DMS153 treated with DMSO at 0.1 percent for 48 hours (cell line): ENCODE measurements around the gene OTOG.

ENCODE experiments used
- DNase-seq: peaks from one replicate; lab custom pipeline; 2025; ENCODE audit not compliant: unreplicated experiment; lab: John Stamatoyannopoulos, UW

Gene OTOG

GRCh38 chr11:17580271-17580670 is 33.2 kb downstream of the OTOG start:
- DNase-seq = no peak

- DNase-seq = no peak
Observed at GRCh38 chr11:17581036-17581731, 34.1 kb downstream of the OTOG start.

DNA sequence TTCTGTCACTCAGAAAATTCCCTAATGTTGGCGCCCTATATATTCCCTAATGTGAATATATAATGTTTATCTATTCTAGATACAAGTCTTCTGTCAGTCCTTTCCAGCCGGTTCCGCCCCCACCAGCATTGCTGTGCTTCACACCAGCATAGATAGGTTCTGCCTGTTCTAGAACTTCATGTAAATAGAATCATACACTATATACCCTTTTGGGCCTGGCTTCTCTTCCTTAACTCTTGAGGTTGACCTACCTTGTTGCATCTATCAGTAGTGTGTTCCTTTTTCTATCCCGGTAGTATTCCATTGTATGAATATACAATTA is 34.6 kb downstream of the OTOG start:
- no peak for DNase-seq

- no peak for DNase-seq
Observed at GRCh38 chr11:17585911-17586695, 39.0 kb downstream of the OTOG start.

- DNase-seq = no peak
Observed at GRCh38 chr11:17588166-17588565, 41.1 kb downstream of the OTOG start.

DNA sequence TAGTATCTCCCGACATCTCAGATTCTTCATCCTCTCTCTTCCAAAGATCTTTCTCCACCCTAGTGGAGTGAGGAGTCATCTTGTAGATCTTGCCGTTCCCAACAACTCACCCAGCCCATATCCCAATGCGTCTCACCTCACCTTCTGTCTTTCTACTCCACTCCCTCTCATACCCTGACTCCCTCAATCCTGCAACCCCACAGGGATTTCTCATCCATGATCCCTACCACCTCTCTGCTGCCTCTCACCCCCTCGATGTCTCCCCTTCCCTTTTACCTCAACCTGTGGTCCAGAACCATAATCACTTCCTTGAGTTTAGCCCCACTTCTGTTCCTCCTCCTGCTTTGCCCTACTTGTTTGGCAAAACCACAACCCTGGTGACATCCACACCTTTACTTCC is 41.7 kb downstream of the OTOG start:
- no peak for DNase-seq

DNA sequence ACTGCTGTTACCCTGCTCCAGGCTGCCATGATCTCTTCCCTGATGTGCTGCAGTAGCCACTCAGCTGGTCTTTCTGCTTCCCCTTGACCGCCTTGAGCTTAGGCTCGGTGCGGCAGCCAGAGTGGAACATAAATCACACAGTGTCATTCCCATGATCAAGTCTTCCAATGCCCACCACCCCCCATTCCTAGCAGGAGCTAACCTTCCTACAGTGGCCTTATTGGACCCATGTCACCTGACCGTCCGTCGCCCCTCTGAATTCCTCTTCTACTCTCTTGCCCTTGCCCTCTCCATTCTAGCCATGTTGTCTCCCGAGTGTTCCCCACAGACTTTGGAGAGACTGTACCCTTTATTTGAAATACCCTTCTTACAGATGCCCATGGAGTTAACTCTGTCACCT is 43.4 kb downstream of the OTOG start:
- DNase-seq = no peak

DNA sequence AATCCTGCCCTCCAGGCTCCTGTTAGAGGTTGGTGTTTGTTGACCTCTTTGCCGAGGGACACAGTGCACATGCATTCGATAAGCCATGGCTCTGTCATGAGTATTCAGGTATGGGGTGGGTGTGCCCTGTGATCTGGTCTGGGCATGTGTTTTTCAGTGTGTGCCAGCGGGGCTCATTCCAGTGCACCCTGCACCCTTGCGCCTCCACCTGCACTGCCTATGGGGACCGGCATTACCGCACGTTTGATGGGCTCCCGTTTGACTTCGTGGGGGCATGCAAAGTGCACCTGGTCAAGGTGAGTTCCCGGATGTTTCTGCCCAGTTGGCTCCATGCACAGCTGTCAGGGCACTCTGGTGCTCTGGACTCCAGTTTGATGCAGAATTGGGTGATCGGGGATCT is 44.2 kb downstream of the OTOG start:
- no peak for DNase-seq

GRCh38 chr11:17593466-17594245 is 46.6 kb downstream of the OTOG start:
- no peak for DNase-seq

GRCh38 chr11:17594686-17595192 is 47.7 kb downstream of the OTOG start:
- no peak for DNase-seq

- no peak for DNase-seq
Observed at GRCh38 chr11:17595526-17596309, 48.7 kb downstream of the OTOG start.

DNA sequence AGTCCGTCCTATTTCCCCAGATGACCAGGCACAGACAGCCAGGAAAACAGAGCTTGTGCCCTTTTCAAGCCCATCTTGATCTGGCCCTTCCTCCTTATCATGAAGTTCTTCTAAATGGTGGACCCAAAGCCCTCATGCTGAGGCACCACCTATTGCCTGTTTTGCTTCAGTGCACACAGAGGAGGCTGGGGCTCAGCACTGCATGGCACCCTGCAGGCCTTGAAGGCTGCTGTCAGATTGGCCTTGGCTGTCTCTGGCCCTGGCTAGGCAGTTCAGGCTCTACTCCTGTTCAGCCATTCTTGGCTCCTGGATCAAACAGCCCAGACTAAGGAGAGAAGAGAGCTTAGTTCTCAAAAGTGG is 49.2 kb downstream of the OTOG start:
- no peak for DNase-seq

DNA sequence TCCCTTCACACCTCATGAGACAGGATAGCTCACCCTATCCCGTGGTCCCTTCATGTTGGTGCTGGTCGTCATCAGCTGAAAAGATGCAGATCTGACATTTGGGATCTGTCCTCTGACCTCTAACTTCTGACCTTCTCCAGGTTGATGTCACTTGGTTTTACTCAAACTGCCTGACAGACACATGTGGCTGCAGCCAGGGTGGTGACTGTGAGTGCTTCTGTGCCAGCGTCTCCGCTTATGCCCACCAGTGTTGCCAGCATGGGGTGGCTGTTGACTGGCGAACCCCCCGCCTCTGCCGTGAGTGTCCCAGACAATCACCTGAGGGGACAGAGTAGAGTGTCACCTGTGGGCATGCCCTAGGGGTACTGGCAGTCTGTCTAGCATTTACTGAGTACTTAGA is 49.7 kb downstream of the OTOG start:
- DNase-seq = no peak

DNA sequence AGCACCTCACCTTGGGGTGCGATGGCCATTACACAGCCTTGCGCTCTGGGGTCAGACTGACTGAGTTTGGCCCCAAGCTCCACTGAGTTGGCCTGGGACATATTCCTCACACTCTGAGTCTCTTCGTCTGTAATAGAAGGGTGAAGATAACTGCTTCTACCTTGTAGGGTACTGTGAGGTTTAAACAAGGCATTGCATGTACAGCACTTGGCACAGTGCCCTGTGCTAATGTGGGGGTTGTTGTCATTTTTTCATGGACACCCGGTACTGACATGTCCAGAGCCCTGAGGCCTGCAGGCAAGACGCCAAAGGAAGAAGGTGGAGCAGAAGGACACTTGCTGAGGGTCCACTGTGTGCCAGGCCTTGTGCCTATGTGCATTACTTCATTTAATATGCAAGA is 50.7 kb downstream of the OTOG start:
- DNase-seq = no peak

DNA sequence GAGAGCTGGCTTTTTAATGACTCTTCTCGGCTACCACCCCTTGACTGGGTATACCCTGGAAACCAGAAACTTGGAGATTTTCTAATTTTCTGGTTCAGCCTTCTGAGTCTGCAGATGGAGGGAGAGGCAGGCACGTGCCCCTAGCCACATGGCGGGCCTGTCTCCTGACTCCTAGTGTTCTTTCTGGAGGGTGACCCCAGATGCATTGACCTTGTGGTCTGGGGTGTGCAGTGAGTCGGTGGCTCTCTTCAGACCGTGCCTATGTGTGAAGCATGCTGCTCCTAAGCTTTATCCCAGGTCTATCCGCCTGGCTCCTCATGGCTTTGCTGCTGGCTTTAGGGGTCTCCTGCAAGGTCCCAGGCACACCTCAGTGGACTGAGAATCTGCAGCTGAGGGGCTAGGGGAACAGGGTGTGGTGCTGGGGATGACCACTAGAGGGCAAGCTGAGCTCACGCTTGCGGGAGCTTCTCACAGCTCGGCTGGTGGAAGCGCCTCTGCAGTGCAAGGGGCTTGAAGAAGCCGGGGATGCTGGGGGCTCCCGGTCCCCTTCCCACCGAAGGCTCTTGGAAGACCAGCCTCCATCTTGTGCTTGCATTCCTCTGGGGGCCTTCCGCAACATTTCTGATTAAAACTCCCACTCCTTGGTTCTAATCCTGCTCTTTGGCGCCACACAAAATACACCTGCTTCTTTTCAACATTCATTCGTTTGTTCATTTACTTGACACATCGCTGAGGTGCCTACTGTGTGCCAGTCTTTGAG is 51.8 kb downstream of the OTOG start:
- DNase-seq = peak; percentile 0

DNA sequence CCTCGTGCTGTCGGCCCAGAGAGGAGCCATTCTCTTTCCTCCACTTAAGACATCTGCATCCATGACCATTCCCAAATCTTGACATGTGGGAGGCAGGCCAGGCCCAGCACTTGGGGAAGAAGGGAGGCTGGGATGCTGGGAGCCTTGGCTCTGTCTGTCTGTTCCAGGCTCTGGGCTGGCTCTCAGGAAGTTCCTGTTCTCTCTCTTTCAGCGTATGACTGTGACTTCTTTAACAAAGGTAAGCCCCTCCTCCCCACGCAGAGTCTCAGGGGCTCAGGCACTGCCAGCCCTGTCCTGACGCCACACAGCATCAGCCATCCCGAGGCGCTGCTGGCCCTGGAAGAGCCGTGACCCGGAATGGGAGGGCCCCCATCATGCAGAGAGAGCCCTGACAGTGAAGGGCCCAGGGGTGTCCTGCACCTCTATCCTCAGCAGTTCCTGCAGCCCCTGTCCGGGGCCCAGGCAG is 52.4 kb downstream of the OTOG start:
- DNase-seq = no peak

DNA sequence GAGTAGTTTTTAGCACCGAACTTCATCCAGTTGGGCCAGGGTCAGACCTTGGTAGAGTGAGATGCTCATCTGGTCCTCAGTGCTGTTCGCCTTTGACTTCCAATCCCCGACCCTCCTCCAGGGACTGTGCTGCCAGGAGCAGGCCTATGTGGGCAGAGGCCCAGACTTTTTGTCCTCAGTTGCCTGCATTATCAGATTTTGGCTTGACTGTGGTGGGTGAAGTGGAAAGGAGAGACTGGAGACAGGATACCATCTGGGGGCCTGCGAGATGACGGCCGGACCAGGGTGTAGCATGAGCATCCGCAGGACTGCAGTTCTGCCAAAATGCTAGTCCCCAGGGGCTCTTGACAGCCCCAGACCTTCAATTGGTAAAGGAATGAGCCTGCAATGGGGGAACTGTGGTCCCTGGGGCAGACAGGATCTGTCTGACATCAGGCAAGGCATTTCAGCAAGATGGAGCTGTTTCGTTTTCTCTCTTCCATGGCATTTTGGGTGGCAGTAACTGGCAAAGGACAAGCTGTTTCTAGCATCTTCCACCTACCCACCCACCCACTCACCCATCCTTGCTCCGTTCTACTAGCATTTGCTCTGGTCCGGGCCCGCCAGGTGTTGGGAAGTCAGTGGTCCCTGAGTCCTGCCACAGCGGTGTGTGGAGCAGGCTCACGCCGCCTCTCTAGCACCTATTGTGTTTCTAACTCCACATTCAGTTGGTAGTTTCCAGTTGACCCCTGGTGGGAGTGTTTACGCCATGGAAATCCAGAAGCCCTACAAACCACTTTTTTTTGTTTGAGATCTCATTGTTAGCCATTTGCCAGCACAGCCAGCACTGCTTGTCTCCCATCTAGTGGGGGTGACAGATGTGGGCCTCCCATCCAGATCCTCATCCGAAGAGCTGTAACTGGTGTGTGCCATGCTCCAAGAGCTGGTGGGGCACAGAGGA is 53.5 kb downstream of the OTOG start:
- no peak for DNase-seq

- DNase-seq = no peak
Observed at GRCh38 chr11:17601256-17601671, 54.2 kb downstream of the OTOG start.

GRCh38 chr11:17601676-17602075 is 54.6 kb downstream of the OTOG start:
- DNase-seq = no peak
